ENCODE measurements around the gene FLRT2.

- TF ChIP-seq CTCF (IDR thresholded peaks at IDR 0.05) (no peak), POLR2AphosphoS5 (IDR thresholded peaks at IDR 0.05) (no peak), POLR2A (IDR thresholded peaks at IDR 0.05; ENCODE audit: low read depth) (no peak), EP300 (IDR thresholded peaks at IDR 0.05) (no peak)
These were observed 42.9 kb downstream of the FLRT2 start for GRCh38 chr14:85572845-85573244.
